HepG2 (cell line): ENCODE results near the gene SORBS2. TPM values are rescaled to one million over a fixed set of nuclear protein-coding genes. Genes with fewer than 3 reads are reported as not detected.

Source experiments
- ASH2L ChIP-seq: fragments of 300-600, 200-600 bp; sonication (generic); IDR thresholded peaks from 2 replicates; pipeline ENCODE4 v1.7.0; 2017; ENCODE audit warnings: low read depth, mild to moderate bottlenecking, moderate library complexity, mixed read lengths, low read length; ENCODE audit not compliant: insufficient read length
- CBX5 ChIP-seq: sonication (generic); formaldehyde crosslinking; IDR thresholded peaks from 2 replicates; pipeline ENCODE4 v1.4.0; 2020; ENCODE audit warnings: missing genetic modification reagents, borderline replicate concordance
- CREM ChIP-seq, 2 experiments: sonication (generic) in 1 of 2; formaldehyde crosslinking in 1 of 2; IDR thresholded peaks; 2 replicates each; pipeline versions ENCODE4 v1.4.0 to v1.6.1; 2016 to 2020; ENCODE audit warnings: antibody characterized with exemption in 1 of 2, mild to moderate bottlenecking in 1 of 2, missing genetic modification reagents in 1 of 2
- GATAD2A ChIP-seq: IDR thresholded peaks from 2 replicates; pipeline ENCODE4 v1.6.1; 2016
- HES4 ChIP-seq: sonication (generic); formaldehyde crosslinking; IDR thresholded peaks from 2 replicates; pipeline ENCODE4 v1.9.0; 2021; ENCODE audit warnings: mild to moderate bottlenecking, missing genetic modification reagents, borderline replicate concordance
- HNF4A ChIP-seq: sonication (generic); formaldehyde crosslinking; IDR thresholded peaks from 2 replicates; pipeline ENCODE4 v1.4.0; 2020; ENCODE audit warnings: missing genetic modification reagents
- KLF16 ChIP-seq, 2 experiments: sonication (generic) in 1 of 2; formaldehyde crosslinking in 1 of 2; IDR thresholded peaks; 2 replicates each; pipeline versions ENCODE4 v1.6.1 to v1.8.0; 2016 to 2023; ENCODE audit warnings: missing genetic modification reagents in 2 of 2, missing compliant biosample characterization in 1 of 2
- NR2F2 ChIP-seq: IDR thresholded peaks from 2 replicates; pipeline ENCODE4 v1.6.1; 2012; ENCODE audit warnings: low read depth, inconsistent platforms, borderline replicate concordance
- PATZ1 ChIP-seq: sonication (generic); formaldehyde crosslinking; IDR thresholded peaks from 2 replicates; pipeline ENCODE4 v1.4.0; 2020; ENCODE audit warnings: missing genetic modification reagents
- SAFB2 ChIP-seq: sonication (generic); formaldehyde crosslinking; IDR thresholded peaks from 2 replicates; pipeline ENCODE4 v1.5.1; 2020; ENCODE audit warnings: missing genetic modification reagents, low read depth, mild to moderate bottlenecking, borderline replicate concordance
- SCMH1 ChIP-seq: sonication (generic); formaldehyde crosslinking; IDR thresholded peaks from 2 replicates; pipeline ENCODE4 v1.9.0; 2021; ENCODE audit warnings: missing genetic modification reagents, mild to moderate bottlenecking, borderline replicate concordance
- SKI ChIP-seq: fragments of 450-650 bp; IDR thresholded peaks from one replicate; pipeline ENCODE4 v1.6.1; 2018; ENCODE audit warnings: mild to moderate bottlenecking; ENCODE audit not compliant: partially characterized antibody
- TBP ChIP-seq: sonication (generic); formaldehyde crosslinking; IDR thresholded peaks from 2 replicates; pipeline ENCODE4 v1.5.0; 2020; ENCODE audit warnings: missing genetic modification reagents
- TFDP2 ChIP-seq: sonication (generic); formaldehyde crosslinking; IDR thresholded peaks from 2 replicates; pipeline ENCODE4 v1.4.0; 2020; ENCODE audit warnings: missing genetic modification reagents
- USF2 ChIP-seq, 2 experiments: sonication (generic) in 1 of 2; formaldehyde crosslinking in 1 of 2; IDR thresholded peaks; 2 replicates each; pipeline versions ENCODE4 v1.5.1 to v1.6.1; 2011 to 2020; ENCODE audit warnings: borderline replicate concordance in 1 of 2, low read depth in 1 of 2, low read length in 1 of 2, mild to moderate bottlenecking in 1 of 2, missing genetic modification reagents in 1 of 2, moderate library complexity in 1 of 2
- ZBTB26 ChIP-seq: IDR thresholded peaks from 2 replicates; pipeline ENCODE4 v1.6.1; 2016; ENCODE audit warnings: missing compliant biosample characterization, missing genetic modification reagents, borderline replicate concordance
- ZNF101 ChIP-seq: sonication (generic); formaldehyde crosslinking; IDR thresholded peaks from 2 replicates; pipeline ENCODE4 v1.4.0; 2020; ENCODE audit warnings: mild to moderate bottlenecking, low read depth, missing genetic modification reagents, borderline replicate concordance
- ZNF124 ChIP-seq: sonication (generic); formaldehyde crosslinking; IDR thresholded peaks from 2 replicates; pipeline ENCODE4 v1.4.0; 2020; ENCODE audit warnings: missing genetic modification reagents
- ZNF333 ChIP-seq: sonication (generic); formaldehyde crosslinking; IDR thresholded peaks from 2 replicates; pipeline ENCODE4 v1.4.0; 2020; ENCODE audit warnings: mild to moderate bottlenecking, missing genetic modification reagents, borderline replicate concordance
- ZNF567 ChIP-seq: sonication (generic); formaldehyde crosslinking; IDR thresholded peaks from 2 replicates; pipeline ENCODE4 v1.8.1; 2023; ENCODE audit warnings: mild to moderate bottlenecking, missing genetic modification reagents, borderline replicate concordance
- ZNF704 ChIP-seq: sonication (generic); formaldehyde crosslinking; IDR thresholded peaks from 2 replicates; pipeline ENCODE4 v1.8.1; 2023; ENCODE audit warnings: mild to moderate bottlenecking, inconsistent platforms, moderate library complexity, missing genetic modification reagents, borderline replicate concordance
- polyA plus RNA-seq, 8 experiments: library from polyadenylated mRNA; depleted of rRNA in 3 of 8; stranded (reverse) in 7 of 8; unstranded in 1 of 8; fragments of >200 nt; fragmentation: Illumina TruSeq in 4 of 8; extraction: Trizol in 4 of 8; gene quantifications; 2 replicates each; pipeline versions ENCODE4 v1.2.1 to v1.2.3, GENCODE V29; 2011 to 2016; ENCODE audit warnings: low read depth in 4 of 8, missing spikeins in 1 of 8, mixed read lengths in 1 of 8; ENCODE audit not compliant: insufficient read depth in 1 of 8
- total RNA-seq, 5 experiments: library from RNA; depleted of rRNA; stranded (reverse); fragments of >200 nt; fragmentation: Illumina TruSeq; extraction: Trizol; gene quantifications; 2 replicates each; pipeline ENCODE4 v1.2.3, GENCODE V29; 2016; ENCODE audit warnings: low read depth in 1 of 5

SORBS2 gene
- total and polyA plus RNA-seq, 2 of the 13 experiments (the other 11 are each of a cell fraction or from before 2014, with no cell fraction given), result 25.0 to 80.5 TPM

- TF ChIP-seq ZNF567 (CRISPR knock-in tag) (no peak), SKI (no peak), TFDP2 (CRISPR knock-in tag) (no peak), TBP (CRISPR knock-in tag) (no peak), SAFB2 (no peak), ZNF101 (CRISPR knock-in tag) (no peak), ZNF124 (CRISPR knock-in tag) (no peak), CREM (IDR thresholded peaks at IDR 0.05) (no peak), CREM (CRISPR knock-in tag; IDR thresholded peaks at IDR 0.05) (no peak), ZBTB26 (CRISPR knock-in tag) (0 out of 2 replicates have a peak, but pooled peaks have one; percentile 39), PATZ1 (CRISPR knock-in tag) (no peak), HES4 (CRISPR knock-in tag) (no peak), NR2F2 (0 out of 2 replicates have a peak, but pooled peaks have one; percentile 45), ZNF704 (CRISPR knock-in tag) (no peak), KLF16 (CRISPR knock-in tag; IDR thresholded peaks at IDR 0.05) (no peak), SCMH1 (CRISPR knock-in tag) (no peak), HNF4A (CRISPR knock-in tag) (no peak), USF2 (IDR thresholded peaks at IDR 0.05; ENCODE audit: low read depth, low read length) (no peak), USF2 (CRISPR knock-in tag; IDR thresholded peaks at IDR 0.05; ENCODE audit: borderline replicate concordance) (no peak), ZNF333 (CRISPR knock-in tag) (no peak), CBX5 (no peak), GATAD2A (peak; percentile 68), ASH2L (peak; percentile 17)
These were observed 19.4 kb downstream of the SORBS2 start (continued) for GRCh38 chr4:185792384-185793115.
